Measurements from ENCODE around the gene CDR2L.
"Not testable (repeated sequence)": the region's sequence is repeated elsewhere in the genome, so short reads cannot be mapped to it uniquely, and the experiment has no call there.

Gene CDR2L

GRCh38 chr17:74981979-74982662 lies 5.3 kb upstream of the CDR2L start:
- peak; percentile 57 for DNase-seq

- not testable (repeated sequence) for DNase-seq
Observed at GRCh38 chr17:74982663-74983313, 4.6 kb upstream of the CDR2L start.

GRCh38 chr17:74986206-74986576 lies 1.2 kb upstream of the CDR2L start:
- DNase-seq: no peak

GRCh38 chr17:74987909-74988711 lies 678 bp downstream of the CDR2L start:
- DNase-seq: no peak

- no peak for DNase-seq
Observed at GRCh38 chr17:74990581-74991105, 3.2 kb downstream of the CDR2L start.

GRCh38 chr17:74992223-74992622 lies 4.8 kb downstream of the CDR2L start:
- DNase-seq: no peak

- DNase-seq: no peak
Observed at GRCh38 chr17:74994440-74994839, 7.0 kb downstream of the CDR2L start.

GRCh38 chr17:74995847-74996246 lies 8.4 kb downstream of the CDR2L start:
- DNase-seq: no peak

GRCh38 chr17:74998783-74999182 lies 11.4 kb downstream of the CDR2L start:
- no peak for DNase-seq

GRCh38 chr17:74999523-74999922 lies 12.1 kb downstream of the CDR2L start:
- DNase-seq: no peak

GRCh38 chr17:75001915-75002843 lies 14.7 kb downstream of the CDR2L start:
- DNase-seq: no peak

- DNase-seq: no peak
Observed at GRCh38 chr17:75003070-75003956, 15.9 kb downstream of the CDR2L start.

- DNase-seq: no peak
Observed at GRCh38 chr17:75003957-75004355, 16.5 kb downstream of the CDR2L start.

- DNase-seq: no peak
Observed at GRCh38 chr17:75004371-75004770, 16.9 kb downstream of the CDR2L start.

- DNase-seq: no peak
Observed at GRCh38 chr17:75005291-75005690, 17.9 kb downstream of the CDR2L start.

- not testable (repeated sequence) for DNase-seq
Observed at GRCh38 chr17:75006084-75006483, 18.7 kb downstream of the CDR2L start.

- no peak for DNase-seq
Observed at GRCh38 chr17:75006653-75007052, 19.2 kb downstream of the CDR2L start.

- no peak for DNase-seq
Observed at GRCh38 chr17:75008373-75008772, 20.9 kb downstream of the CDR2L start.

- no peak for DNase-seq
Observed at GRCh38 chr17:75009139-75009724, 21.8 kb downstream of the CDR2L start.

- DNase-seq: no peak
Observed at GRCh38 chr17:75010683-75011400, 23.4 kb downstream of the CDR2L start.

All from activated T-cell treated with anti-CD3 and anti-CD28 coated beads for 4 hours (primary cell).